IPS-11a (cell line): Measurements from ENCODE around the gene SLC10A1.
"Not testable (repeated sequence)": the region's sequence is repeated elsewhere in the genome, so short reads cannot be mapped to it uniquely, and the experiment has no call there.

Experiments
- H3K4me3 ChIP-seq: one replicate; pipeline ENCODE4 v1.5.1; 2013; ENCODE audit warnings: low read depth, low read length, control low read depth

The SLC10A1 gene

DNA sequence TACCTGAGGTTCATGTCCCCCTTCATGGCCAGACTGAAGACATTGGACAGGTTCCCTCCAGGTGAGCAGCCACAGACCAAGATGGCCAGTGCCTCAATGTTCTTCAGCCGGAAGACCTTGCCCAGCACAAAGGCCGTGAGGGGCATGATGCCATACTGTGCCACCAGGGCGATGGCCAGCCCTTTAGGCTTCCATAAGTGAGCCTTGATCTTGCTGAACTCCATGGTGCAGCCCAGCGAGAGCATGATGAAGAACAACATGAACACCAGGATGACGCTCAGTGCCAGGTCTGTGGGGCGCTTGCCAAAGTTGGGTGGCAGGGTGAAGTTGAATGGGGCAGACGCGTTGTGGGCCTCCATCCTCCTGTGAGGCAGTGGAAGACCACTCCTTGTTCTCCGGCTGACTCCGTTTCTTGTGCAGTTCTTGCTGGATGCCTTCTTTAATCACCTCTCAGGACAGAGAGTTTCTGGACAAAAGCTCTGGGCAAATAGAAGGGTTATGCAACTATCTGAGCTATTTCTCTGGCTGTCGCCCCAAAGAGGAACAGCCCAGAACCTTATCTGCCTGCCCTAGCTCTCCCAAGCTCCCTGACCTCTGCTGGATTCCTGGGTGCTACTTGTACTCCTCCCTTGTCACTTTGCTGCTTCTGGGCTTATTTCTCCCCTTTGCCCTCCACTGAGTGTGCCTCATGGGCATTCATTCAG, at the start of gene SLC10A1:
Gene SLC10A1 (minus strand): TSS at position 445 of the 704 bp plus-strand sequence. CDS start 86 bp downstream, at position 359.
- no peak within 1 kb of the TSS for H3K4me3 ChIP-seq

DNA sequence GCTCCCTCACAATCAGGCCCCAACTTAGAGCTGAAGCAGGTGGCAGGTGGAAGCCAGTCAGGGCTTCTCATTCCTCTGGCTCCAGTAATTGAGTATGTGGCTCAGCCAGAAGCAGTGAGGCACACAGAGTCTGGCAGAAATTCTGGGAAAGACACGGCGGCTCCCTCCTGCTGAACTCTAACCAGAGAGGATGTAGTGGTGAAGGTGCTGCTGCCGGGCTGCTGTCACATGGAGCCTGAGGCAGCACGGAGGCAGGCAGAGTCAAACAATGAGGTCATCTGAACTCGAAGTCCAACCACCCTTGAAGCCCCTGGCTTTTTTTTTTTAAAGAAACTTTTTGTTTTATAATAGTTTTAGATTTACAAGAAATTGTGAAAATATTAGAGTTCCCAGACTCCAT, 48.7 kb upstream of the SLC10A1 start:
- no peak overlapping the region for H3K4me3 ChIP-seq

DNA sequence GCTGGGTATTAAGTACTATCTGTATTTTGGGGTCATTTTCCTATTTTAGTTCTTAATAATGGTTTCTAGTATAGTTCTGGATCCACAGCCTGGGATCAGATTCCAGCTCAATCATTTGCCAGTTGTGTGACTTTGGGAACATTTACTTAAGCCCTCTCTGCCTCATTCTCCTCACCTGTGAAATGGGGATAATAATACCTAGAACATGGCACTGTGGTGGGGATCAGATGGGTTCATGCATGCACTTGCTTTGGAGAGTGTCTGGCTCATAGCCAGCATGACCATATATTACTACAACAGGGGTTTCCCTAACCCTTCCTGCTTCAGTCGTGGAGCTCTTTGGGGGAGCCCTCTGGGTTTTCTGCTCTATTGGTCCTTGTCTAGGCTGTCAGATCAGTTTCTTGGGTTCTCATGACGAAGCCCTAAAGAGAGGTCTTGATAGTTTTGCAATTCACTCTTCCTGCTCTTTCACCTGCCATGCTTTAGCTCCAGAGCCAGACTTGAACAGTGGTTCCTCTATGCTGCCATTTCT, 48.1 kb upstream of the SLC10A1 start:
- H3K4me3 ChIP-seq: no peak overlapping the region

DNA sequence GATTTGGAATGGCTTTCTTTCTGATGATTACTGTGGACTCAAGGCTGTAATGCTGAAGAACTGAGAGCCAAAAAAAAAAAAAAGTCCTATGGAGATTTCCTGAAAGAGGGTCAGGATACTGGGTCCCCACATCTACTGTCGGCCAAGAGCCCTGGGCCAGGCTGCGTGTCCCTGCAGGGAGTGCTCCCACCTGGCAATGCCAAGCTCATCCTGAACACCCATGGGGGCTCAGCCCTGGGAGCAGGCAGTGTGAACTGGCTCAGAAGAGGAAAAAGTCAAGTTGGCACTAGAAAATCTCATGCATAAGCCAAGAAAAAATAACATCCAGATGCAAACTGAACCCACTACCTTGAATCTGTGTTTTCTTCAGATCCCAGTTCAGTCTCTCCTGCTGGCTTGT, 47.1 kb upstream of the SLC10A1 start:
- H3K4me3 ChIP-seq: no peak overlapping the region

DNA sequence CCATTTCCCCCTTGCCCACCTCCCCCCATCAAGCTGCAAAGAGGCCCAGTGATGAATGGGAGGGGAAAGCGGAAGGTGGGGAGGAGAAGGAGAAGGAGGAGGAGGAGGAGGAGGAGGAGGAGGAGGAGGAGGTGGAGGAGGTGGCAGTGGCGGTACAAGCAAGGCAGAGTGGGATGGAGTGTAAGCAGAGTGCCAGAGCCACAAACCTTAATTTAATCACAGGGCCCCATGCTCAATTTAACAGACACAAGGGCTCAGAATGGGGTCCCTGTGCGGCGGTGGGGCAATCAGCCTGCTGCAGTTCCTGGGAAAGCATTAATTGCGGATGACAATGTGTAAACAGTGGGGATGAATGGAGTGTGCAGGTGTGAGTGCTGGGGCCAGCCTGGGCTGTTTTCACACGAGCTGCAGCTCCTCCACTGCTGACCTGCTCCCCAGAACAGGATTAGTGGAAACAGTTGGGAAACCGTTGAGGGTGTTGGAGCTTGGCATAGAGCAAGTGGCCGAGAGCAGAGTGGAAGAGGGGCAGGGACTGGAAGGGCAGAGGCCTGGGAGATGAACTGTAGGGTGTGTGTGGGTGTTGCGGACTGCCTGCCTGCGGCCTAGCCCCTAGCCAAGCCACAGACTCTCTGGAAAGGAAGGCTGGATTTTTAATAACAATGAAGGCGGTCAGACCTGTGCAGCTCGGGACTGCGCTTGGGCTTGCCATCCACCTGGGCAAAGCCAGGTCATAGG, 45.8 kb upstream of the SLC10A1 start:
- H3K4me3 ChIP-seq: no peak overlapping the region

DNA sequence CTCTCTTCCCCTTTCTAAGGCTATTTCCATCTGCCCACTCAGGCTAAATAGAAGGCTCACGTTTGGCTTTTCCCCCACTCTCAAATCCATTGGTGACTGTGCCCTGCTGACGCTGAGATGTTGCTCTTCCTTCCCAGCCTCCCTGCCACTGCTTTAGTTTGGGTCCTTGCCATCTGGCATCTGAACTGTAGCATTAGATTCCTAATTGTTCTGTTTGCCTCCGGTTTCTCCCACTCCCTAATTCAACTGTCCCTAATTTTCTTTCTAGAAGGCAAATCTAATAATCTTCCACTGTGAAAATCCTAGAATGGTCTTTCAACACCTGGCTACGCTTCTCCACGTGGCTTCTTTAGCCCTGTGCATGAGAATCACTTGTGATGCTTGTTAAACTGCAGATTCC, 44.6 kb upstream of the SLC10A1 start:
- no peak overlapping the region for H3K4me3 ChIP-seq

DNA sequence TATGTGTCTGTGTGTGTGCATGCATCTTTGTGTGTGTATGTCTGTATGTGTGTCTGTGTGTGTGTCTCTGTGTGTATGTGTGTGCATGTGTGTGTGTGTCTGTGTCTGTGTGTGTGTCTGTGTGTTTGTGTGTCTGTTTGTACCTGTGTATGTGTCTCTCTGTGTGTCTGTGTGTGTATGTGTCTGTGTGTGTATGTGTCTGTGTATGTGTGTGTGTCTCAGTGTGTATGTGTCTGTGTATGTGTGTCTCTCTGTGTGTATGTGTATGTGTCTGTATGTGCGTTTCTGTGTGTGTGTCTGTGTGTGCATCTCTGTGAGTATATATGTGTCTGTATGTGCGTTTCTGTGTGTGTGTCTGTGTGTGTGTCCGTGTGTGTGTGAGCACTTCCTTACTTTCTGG, 42.6 kb upstream of the SLC10A1 start:
- H3K4me3 ChIP-seq: no peak overlapping the region

DNA sequence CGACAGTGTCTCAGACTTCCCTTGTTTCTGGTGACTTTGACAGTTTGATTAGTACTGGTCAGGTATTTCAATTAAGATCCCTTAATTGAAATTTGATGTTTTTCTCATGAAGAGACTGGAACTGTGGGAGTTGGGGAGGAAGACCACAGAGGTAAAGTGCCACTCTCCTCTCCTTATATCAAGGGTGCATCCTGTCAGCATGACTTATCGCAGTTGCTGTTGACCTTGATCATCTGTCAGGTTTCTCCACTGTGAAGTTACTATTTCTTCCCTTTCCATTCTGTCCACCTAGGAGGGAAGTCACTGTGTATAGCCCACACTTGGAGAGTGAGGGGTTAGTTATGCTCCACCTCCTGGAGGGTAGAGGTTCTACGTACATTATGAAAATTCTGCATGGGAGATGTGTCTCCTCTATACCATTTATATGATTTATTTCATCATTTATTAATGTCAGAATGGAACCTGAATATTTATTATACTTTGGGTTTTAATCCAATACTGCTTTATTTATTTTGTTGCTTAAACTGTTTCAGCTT, 41.9 kb upstream of the SLC10A1 start:
- no peak overlapping the region for H3K4me3 ChIP-seq

DNA sequence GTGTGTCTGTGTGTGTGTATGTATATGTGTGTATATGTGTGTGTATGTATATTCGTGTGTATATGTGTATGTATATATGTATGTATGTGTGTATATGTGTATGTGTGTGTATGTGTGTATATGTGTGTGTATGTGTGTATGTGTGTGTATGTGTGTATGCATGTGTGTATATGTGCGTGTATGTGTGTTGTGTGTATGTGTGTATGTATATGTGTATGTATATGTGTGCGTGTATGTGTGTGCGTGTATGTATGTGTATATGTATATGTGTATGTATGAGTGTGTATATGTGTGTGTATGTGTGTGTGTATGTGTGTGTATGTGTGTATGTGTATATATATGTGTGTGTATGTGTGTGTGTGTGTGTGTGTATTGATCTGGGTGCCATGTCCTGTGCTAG, 31.8 kb upstream of the SLC10A1 start:
- no peak overlapping the region for H3K4me3 ChIP-seq

DNA sequence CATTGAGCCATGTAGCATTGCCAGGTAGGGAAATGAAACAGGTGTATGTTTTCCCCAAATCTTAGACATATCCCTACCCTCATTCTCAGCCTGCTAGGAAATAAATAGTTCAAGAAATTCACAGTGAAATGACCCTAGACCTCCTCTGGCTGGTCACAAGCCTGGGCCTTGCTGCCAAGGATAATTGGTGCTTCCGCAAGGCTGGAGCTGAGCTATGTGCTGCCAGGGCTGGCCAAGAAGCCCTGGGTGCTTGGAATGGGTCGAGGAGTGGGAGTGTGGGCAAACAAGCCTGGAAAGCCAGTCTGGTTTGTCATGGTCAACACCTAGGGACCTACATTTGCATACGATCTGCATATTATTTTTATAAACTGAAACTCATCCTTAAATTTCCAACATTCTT, 31.3 kb upstream of the SLC10A1 start:
- H3K4me3 ChIP-seq: no peak overlapping the region

DNA sequence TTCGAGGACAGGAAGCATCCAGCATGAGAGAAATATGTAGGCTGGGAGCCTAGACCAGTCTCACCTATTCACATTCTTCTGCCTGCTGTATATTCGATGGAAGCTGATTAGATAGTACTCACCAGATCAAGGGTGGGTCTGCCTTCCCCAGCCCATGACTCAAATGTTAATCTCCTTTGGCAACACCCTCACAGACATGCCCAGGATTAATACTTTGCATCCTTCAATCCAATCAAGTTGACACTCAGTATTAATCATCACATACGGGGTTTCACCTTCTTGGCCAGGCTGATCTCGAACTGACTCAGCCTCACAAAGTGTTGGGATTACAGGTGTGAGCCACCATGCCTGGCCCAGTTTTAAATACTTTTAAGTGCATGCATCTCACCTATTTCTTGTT, 30.5 kb upstream of the SLC10A1 start:
- no peak overlapping the region for H3K4me3 ChIP-seq

DNA sequence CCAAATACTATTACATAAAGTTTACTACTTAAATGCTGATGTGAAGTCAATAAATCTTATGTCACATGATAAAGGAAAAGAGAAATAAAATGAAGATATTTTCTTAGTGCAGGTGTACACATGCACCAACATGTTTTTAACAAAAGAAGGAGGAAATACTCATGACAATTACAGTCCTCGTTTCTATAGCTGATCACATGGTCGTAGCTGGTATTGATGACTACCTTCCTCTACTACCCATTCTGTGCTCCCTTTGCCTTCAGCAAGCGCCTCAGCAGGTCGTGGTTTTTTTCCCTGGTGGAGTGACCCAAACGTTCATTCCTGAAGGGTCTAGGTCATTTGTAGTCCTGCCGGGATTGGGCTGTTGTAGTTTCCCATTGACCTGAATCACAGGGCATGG, 25.4 kb upstream of the SLC10A1 start:
- H3K4me3 ChIP-seq: no peak overlapping the region

DNA sequence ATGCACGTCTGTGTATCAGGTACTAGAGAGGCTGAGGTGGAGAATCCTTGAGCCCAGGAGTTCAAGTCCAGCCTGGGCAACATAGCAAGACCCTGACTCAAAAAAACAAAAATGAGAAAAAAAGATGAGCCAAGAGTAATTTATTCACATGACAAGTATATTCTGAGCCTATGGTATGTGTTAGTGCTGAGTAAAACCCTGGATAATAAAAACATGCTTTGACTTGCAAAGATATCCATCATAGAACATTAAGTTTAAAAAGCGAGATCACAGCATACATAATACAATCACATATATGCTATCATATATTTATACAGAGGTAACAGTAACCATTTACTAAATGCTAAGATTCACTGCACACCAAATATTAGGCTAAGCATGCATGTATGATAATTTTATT, 23.9 kb upstream of the SLC10A1 start:
- H3K4me3 ChIP-seq: no peak overlapping the region

DNA sequence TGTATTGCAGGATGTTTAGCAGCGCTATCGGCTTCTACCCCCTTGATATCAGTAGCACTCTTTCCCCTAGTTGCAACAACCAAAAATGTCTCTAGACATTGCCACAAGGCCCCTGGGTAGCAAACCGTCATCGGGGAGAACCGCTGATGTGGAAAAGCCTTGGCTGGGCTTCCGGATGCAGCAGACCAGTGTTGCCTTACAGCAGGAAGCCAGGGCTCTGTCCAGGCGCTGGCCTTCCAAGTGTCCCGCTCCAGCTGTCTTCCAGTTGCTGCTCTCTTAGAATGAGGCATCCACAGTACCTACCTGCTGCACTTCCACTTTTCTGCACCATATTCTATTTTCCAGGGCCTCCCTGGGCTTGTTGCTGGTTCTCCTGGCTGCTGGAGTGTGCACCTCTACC, 22.6 kb upstream of the SLC10A1 start:
- H3K4me3 ChIP-seq: no peak overlapping the region

DNA sequence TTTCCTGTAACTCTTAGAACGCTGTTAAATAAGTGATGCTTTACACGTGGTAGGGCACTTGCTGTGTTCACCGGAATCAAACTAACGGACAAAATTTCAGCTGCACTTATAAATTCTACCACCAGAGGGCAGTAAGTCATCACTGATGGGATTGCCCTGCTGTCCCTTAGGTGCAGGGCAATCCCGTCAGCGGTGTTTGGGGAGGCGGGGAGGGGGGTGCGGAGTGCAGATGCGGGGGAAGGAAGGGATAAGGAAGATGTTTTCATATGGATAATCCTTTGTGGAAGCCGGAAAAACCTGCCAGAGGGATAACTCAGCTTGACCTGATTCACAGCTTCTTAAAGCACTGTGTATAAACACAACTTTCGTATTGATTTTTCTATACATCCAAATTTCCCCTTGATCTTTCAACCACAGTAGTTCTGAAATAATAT, 21.7 kb upstream of the SLC10A1 start:
- no peak overlapping the region for H3K4me3 ChIP-seq

DNA sequence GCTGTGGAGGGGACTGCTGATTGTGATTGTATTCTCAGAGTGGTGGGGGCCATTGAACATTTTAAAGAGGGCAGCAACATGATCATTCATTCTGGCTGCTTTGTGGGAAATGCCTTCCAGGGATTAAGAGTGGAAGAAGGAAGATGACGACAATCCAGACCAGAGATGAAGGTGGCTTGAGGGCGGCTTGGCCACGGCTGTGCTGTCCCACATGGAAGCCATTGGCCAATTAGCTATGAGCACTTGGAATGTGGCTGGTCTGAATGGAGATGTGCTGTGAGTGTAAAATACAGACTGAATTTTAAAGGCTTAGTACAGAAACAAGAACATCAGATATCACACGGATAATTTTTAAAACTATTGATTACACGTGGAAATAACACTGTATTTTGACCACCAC, 19.2 kb upstream of the SLC10A1 start:
- no peak overlapping the region for H3K4me3 ChIP-seq

DNA sequence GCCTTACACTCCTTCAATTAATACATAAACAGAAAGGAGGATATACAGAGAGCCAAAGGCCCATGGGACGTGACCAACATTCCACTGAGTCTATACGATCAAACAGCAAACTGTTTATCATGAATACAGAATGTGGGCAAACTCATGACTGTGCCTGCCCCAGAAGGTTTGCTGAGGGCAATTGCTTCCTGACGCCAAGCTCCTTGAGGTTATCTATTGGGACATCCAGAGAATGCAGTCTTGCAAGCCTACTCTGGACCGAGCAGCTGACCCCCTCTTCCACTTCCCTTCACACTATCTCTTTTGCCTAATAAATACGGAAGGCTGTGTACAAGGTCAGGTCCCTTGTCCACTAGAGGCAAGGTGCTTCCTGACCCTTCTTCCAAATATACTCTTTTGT, 18.5 kb upstream of the SLC10A1 start:
- H3K4me3 ChIP-seq: no peak overlapping the region

DNA sequence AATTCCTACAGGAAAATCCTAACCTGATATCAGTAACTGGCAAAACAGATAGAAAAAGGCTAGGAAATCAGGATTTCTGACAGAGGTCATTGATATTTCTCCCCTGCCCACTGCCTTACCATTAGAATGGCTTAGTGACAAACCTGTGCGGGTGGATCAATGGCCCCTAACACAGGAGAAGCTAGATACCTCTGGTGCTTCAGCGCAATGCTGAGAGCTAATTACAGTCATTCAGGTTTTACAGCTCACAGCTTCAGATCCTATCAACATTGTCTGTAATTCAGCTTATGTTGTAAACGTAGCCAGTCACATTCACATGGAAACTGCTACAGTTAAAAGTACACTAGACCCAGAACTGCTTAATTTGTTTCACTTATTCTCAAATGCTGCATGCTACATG, 17.4 kb upstream of the SLC10A1 start:
- no peak overlapping the region for H3K4me3 ChIP-seq

DNA sequence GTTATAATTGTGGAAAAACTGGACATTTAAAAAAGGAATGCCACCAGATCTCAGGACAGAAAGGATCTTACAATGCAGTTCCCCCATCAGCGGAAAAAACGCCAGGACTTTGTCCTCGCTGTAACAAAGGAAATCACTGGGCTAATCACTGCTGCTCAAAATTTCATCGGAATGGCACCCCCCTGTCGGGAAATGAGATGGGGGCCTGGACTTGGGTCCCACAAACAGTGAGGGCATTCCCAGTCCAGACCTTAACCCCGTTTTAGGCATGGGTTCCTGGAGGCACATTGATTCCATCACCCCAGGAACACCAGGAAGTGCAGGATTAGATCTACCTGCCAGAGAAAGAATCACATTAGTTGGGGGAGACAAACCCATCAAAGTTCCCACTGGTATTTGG, 16.3 kb upstream of the SLC10A1 start:
- H3K4me3 ChIP-seq: not testable (repeated sequence)

DNA sequence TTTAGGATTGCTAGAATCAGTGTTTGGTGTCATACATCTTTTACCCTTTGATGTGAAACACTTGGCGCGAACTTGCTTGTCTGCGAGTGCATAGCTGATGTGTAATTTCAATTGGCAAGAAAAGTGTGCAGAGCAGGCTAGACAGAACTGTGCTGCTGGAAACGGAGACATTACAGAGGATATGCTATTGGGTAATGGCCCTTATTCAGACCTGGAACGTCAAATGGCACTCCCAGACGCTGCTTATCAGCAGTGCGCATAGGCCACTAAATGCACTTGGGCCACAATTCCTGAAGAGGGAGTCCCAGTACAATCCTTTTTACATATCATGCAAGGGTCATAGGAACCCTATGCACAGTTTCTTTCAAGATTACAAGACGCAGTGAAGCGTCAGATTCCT, 15.7 kb upstream of the SLC10A1 start:
- no peak overlapping the region for H3K4me3 ChIP-seq

DNA sequence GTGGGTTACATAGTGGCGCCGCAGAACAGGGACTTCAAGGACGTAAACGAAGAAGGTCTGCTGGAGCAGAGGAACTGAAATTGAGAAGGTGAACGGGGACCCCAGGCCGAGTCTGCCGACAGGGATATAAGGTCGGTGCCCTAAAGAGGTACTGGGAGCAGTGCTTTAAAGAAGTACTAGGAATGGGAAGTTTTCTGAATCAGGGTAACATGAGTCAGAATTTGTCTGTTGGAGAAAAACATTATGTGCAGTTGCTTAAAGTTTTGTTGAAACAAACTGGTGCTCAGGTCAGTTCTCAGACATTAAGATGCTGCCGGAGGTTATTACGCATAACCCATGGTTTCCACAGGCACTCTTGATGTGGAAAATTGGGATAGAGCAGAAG, 14.8 kb upstream of the SLC10A1 start:
- H3K4me3 ChIP-seq: no peak overlapping the region

DNA sequence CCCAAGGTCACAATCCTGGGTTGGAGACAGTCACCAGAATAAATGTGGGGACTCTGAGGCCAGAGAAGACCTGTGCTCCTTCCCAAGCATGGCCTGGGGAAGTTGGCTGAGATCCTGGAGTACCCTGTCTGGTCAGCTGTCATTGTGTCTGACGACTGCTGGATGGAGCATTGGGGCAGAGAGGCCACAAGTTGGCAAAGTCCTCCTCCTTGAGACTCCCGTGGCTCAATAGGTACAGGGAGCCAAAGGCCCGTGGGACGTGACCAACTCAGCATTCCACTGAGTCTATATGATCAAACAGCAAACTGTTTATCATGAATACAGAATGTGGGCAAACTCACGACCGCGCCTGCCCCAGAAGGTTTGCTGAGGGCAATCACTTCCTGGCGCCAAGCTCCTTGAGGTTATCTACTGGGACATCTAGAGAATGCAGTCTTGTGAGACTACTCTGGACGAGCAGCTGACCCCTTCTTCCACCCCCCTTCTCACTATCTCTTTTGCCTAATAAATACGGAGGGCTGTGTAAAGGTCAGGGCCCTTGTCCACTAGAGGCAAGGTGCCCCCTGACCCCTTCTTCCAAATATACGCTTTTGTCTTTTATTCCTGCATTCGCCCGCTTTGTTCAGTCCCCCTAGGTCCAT, 14.3 kb upstream of the SLC10A1 start:
- H3K4me3 ChIP-seq: no peak overlapping the region
